GM12892 (cell line): ENCODE results near the gene COL23A1.

Experiments
- POLR2A ChIP-seq: IDR thresholded peaks from 2 replicates; pipeline ENCODE4 v1.6.1; 2011; ENCODE audit warnings: low read depth, low read length, control low read depth
- POLR2AphosphoS5 ChIP-seq: IDR thresholded peaks from 2 replicates; pipeline ENCODE4 v1.6.1; 2011; ENCODE audit warnings: low read depth, low read length, control low read depth

- TF ChIP-seq POLR2A (no peak), POLR2AphosphoS5 (no peak)
These were observed 94.5 kb downstream of the COL23A1 start for GRCh38 chr5:178495706-178496105.
